GM10266 (cell line): ENCODE results near the gene AKT2.

Experiments used
- DNase-seq: peaks from one replicate; pipeline ENCODE4 v3.0.0; 2012; ENCODE audit errors: extremely low spot score
- CTCF ChIP-seq: IDR thresholded peaks from 2 replicates; pipeline ENCODE4 v1.5.1; 2012; ENCODE audit warnings: mild to moderate bottlenecking, low read depth; ENCODE audit not compliant: control insufficient read depth, insufficient read depth; ENCODE audit errors: missing control alignments

The AKT2 gene

GRCh38 chr19:40208602-40209001, 76.5 kb downstream of the AKT2 start:
- TF ChIP-seq CTCF = no peak
- DNase-seq = no peak

- no peak for DNase-seq
- no peak for TF ChIP-seq CTCF
These were observed 79.4 kb downstream of the AKT2 start for GRCh38 chr19:40205760-40206159.

- no peak for DNase-seq
- TF ChIP-seq CTCF = no peak
These were observed 80.8 kb downstream of the AKT2 start for GRCh38 chr19:40204381-40204780.

GRCh38 chr19:40200341-40201099, 84.6 kb downstream of the AKT2 start:
- no peak for TF ChIP-seq CTCF
- no peak for DNase-seq

GRCh38 chr19:40198272-40198990, 86.7 kb downstream of the AKT2 start:
- no peak for DNase-seq
- no peak for TF ChIP-seq CTCF

GRCh38 chr19:40193587-40193849, 91.6 kb downstream of the AKT2 start:
- TF ChIP-seq CTCF = no peak
- no peak for DNase-seq
